ENCODE measurements around the gene PP2D1. TPM values are rescaled to one million over a fixed set of nuclear protein-coding genes. Genes with fewer than 3 reads are reported as not detected.
A peak's percentile ranks its signal among the peaks of the same experiment; 100 is the strongest.

The PP2D1 gene
- total and polyA plus RNA-seq, 8 donors, result 0.83 to 1.2 (median 1.1) TPM; not detected in 2

- Histone ChIP-seq H3K36me3 (peaks cover 0 to 56% of the 10 kb centered on the region in 2 donors), H3K4me1 (peaks cover under 1 to 50% of the 10 kb centered on the region in 2 donors), H3K27me3 (no peaks in the 10 kb centered on the region), H3K9me3 (no peaks in the 10 kb centered on the region), H3K4me3 (no peak overlapping the region), H3K27ac (no peak overlapping the region)
- intact Hi-C loops (cut with DNase I), result no loop called here
- TF ChIP-seq, protein P1, sequence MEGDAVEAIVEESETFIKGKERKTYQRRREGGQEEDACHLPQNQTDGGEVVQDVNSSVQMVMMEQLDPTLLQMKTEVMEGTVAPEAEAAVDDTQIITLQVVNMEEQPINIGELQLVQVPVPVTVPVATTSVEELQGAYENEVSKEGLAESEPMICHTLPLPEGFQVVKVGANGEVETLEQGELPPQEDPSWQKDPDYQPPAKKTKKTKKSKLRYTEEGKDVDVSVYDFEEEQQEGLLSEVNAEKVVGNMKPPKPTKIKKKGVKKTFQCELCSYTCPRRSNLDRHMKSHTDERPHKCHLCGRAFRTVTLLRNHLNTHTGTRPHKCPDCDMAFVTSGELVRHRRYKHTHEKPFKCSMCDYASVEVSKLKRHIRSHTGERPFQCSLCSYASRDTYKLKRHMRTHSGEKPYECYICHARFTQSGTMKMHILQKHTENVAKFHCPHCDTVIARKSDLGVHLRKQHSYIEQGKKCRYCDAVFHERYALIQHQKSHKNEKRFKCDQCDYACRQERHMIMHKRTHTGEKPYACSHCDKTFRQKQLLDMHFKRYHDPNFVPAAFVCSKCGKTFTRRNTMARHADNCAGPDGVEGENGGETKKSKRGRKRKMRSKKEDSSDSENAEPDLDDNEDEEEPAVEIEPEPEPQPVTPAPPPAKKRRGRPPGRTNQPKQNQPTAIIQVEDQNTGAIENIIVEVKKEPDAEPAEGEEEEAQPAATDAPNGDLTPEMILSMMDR (IDR thresholded peaks at IDR 0.05), result no peak
- no peak for ATAC-seq
- DNase-seq, result no peak
These were observed 57.4 kb downstream of the PP2D1 start for GRCh38 chr3:19954676-19955075.

- H3K27me3 ChIP-seq, result no peaks in the 10 kb centered on the region
- DNase-seq (no peak), ATAC-seq (no peak)
- no peaks in the 10 kb centered on the region for H3K9me3 ChIP-seq
- TF ChIP-seq, protein P1 (IDR thresholded peaks at IDR 0.05), result no peak
- H3K27ac ChIP-seq, result no peak overlapping the region
- no peak overlapping the region for H3K4me3 ChIP-seq
- peaks cover 16 to 55% of the 10 kb centered on the region in 2 donors for H3K4me1 ChIP-seq
- intact Hi-C loops (cut with DNase I), result no loop called here
- peaks cover 0 to 43% of the 10 kb centered on the region in 2 donors for H3K36me3 ChIP-seq
These were observed 61.7 kb downstream of the PP2D1 start for GRCh38 chr3:19950316-19950715.

GRCh38 chr3:19948226-19948591, 63.9 kb downstream of the PP2D1 start:
- H3K4me1 ChIP-seq, result peaks cover 16 to 49% of the 10 kb centered on the region in 2 donors
- intact Hi-C loops (cut with DNase I), result no loop called here
- TF ChIP-seq, protein P1 (IDR thresholded peaks at IDR 0.05), result no peak

GRCh38 chr3:19947549-19948225, 64.4 kb downstream of the PP2D1 start:
- no peaks in the 10 kb centered on the region for H3K9me3 ChIP-seq
- no peaks in the 10 kb centered on the region for H3K27me3 ChIP-seq
- H3K36me3 ChIP-seq, result peaks cover 0 to 20% of the 10 kb centered on the region in 2 donors
- TF ChIP-seq, protein P1 (IDR thresholded peaks at IDR 0.05), result no peak
- H3K27ac ChIP-seq, result peak overlapping the region; percentile 98 to 100
- peaks cover 16 to 46% of the 10 kb centered on the region in 2 donors for H3K4me1 ChIP-seq
- peak overlapping the region; percentile 97 to 98 for H3K4me3 ChIP-seq
- DNase-seq (peak in 3 of 4 donors; percentile 56 to 61 (median 57)), ATAC-seq (peak; percentile 54)
- intact Hi-C loops (cut with DNase I), result no loop called here

More at GRCh38 chr3:19948226-19948591, 63.9 kb downstream of the PP2D1 start:
- Histone ChIP-seq H3K4me3 (peak overlapping the region; percentile 97 to 98), H3K36me3 (peaks cover 0 to 23% of the 10 kb centered on the region in 2 donors), H3K27ac (peak overlapping the region; percentile 98 to 100), H3K27me3 (no peaks in the 10 kb centered on the region), H3K9me3 (no peaks in the 10 kb centered on the region)
- no peak for ATAC-seq
- DNase-seq, result no peak

DNA sequence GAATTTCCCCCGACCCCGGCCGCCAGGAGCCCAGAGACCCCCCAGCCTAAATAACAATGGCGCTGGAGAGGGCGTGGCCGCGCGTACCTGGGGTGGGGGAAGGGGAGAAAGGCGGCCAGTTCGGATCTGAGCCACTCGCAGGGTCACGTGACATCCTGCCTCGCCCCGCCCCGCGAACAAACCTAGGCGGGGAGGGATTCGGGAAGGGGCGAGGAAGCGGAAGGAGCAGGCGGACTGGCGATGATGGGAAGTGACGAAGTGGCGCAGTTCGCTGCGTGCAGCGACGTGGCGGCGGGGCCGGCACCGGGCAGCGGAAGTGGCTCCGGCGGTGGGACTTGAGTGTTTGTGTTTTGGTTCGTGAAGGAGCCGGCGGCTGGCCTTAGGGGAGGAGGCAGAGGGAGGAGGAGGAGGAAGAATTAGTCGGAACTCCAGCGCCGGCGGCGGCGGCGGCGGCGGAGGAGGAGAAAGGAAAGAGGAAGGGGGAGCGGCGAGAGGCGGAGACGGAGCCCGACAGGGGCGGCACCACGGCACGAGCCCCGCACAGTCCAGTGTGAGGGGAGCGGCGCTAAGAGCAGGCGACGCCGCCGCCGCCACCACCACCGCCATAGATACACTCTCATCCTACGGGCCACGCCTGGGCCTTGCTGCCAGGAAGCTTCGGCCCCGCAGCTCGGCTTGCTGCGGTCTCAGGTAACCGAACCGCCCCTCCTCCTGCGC, 65.1 kb downstream of the PP2D1 start, which contains the start of gene RAB5A:
TSS of gene RAB5A (plus strand) at position 266 of the 717 bp plus-strand sequence. CDS start 3,802 bp downstream, outside the sequence.
- intact Hi-C loops (cut with DNase I), result no loop called here
- H3K4me1 ChIP-seq, result peaks cover 16 to 40% of the 10 kb centered on the region in 2 donors
- H3K9me3 ChIP-seq, result no peaks in the 10 kb centered on the region
- DNase-seq (peak; percentile 96 to 99 (median 98)), ATAC-seq (peak; percentile 94)
- peak within 1 kb of the TSS; percentile 98 to 100 for H3K27ac ChIP-seq
- H3K4me3 ChIP-seq, result peak within 1 kb of the TSS; percentile 97 to 98
- TF ChIP-seq, protein P1 (IDR thresholded peaks at IDR 0.05), result peak in 1 of 2 donors; percentile 10
- H3K36me3 ChIP-seq, result peaks cover 0 to 13% of the 10 kb centered on the region in 2 donors
- no peaks in the 10 kb centered on the region for H3K27me3 ChIP-seq
